ENCODE data around the gene GDE1.

Gene GDE1

DNA sequence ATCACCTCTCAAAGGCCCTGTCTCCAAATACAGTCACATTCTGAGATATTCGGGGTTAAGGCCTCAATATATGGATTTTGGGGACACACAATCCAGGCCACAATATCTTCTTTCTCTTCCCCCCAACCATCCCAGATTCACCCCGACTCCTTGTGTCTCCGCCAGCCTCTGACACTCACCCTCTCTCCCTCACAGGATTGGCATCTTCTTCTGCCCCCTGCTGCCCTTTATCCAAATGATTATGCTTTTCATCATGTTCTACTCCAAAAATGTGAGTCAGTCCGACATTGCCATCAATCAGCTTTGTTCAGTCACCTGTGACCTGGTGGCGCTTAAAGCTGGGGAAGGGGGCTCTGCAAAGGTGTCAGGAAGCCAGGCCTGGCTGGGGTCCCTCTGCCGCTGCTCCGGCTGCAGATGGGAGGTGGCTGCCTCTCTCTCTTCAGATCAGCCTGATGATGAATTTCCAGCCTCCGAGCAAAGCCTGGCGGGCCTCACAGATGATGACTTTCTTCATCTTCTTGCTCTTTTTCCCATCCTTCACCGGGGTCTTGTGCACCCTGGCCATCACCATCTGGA, 35.1 kb downstream of the GDE1 start:
- no peak for DNase-seq (ENCODE audit: low read depth, low spot score)

DNA sequence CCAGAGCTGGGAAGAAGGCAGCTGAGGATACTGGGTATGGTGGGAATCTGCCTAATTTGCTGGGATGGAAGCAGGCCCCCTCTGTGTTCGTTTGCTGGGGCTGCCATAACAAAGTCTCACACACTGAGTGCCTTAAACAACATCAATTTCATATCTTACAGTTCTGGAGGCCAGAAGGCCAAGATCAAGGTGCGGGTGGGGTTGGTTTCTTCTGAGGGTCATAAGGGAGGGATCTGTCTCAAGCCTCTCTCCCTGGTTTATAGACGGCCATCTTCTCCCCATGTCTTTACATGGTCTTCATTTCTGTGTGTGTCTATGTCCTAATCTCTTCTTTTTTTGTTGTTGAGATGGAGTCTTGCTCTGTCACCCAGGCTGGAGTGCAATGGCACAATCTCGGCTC, 35.8 kb downstream of the GDE1 start:
- DNase-seq (ENCODE audit: low read depth, low spot score), result no peak

DNA sequence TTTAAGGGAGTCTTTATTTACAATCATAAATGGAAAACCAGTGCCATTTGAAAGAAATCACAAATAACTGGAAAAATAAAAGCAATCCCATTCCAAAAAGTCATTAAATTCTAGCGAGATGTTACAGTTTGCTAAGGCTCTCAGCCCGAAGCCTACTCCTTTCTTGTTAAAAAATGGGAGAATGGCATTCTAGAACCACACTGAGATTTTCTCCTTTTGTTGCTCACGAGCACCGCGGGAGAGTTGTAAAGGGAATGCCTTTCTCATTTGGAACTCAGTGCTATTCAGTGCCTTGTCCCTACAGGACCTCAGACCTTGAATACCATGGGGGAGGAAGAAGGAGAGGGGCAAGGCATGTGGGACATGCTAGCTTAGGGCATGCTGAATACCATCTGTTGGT, 36.3 kb downstream of the GDE1 start:
- DNase-seq (ENCODE audit: low read depth, low spot score), result no peak

DNA sequence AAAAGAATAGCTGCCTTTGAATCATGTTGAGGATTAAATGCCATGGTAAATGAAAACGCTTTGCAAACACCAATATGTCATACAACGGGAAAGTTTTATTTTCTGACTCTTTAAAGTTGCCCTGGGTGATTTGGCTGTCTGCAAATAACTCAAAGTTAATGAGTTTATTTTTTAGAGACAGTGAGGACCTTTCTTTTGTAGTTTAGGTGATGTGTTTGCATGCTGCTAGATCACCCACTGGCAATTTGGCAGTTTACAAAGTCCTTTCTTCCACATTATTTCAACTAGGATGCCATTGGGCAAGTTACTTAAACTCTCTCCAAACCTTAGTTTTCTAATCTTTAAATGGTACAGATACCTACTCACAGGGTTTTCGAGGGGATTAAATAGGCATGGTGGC, 37.8 kb downstream of the GDE1 start:
- no peak for DNase-seq (ENCODE audit: low read depth, low spot score)

DNA sequence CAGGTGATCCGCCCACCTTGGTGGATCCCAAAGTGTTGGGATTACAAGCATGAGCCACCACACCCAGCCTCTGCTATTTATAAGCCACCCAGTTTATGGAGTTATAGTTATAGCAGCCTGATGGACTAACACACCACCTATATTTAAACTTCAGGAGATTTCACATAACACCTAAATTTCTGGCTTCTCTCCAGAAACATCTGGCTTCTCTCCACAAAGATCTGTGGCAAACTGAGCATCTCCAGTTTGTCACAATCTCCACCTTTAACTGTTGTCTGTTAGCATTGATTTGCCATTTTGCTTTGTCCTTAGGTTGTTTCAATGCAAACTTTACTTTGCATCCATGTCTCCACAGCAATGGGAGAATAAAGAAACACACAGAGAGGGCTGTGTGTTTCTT, 39.6 kb downstream of the GDE1 start:
- DNase-seq (ENCODE audit: low read depth, low spot score), result no peak

DNA sequence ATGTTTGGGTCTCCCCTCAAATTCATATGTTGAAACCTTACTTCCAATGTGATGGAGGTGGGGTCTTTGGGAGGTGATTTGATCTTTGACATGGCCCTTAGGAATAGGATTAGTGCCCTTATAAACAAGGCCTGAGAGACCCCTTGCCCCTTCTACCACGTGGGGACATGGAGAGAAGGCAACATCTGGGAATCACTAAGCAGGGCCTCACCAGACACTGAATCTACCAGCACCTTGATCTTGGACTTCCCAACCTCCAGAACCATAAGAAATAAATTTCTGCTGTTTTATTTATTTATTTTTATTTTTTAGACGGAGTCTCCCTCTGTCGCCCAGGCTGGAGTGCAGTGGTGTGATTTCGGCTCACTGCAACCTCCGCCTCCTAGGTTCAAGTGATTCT, 40.1 kb downstream of the GDE1 start:
- DNase-seq (ENCODE audit: low read depth, low spot score), result no peak

DNA sequence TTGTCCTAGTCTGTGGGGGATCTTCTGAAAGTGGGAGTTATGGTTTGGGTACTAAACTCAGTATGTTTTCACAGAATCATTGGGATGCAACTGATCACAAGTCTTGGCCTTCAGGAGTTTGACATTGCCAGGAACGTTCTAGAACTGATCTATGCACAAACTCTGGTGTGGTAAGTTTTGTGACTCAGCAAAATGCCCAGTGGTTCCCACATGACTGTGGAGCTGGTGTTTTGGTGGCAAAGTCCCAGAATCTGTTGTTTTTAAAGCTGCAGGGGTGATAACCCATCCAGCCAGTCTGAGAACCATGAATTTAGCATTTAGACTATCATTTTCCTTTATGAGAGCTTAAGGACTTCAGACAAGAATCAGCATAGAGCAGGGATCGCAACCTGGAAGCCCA, 40.6 kb downstream of the GDE1 start:
- no peak for DNase-seq (ENCODE audit: low read depth, low spot score)

DNA sequence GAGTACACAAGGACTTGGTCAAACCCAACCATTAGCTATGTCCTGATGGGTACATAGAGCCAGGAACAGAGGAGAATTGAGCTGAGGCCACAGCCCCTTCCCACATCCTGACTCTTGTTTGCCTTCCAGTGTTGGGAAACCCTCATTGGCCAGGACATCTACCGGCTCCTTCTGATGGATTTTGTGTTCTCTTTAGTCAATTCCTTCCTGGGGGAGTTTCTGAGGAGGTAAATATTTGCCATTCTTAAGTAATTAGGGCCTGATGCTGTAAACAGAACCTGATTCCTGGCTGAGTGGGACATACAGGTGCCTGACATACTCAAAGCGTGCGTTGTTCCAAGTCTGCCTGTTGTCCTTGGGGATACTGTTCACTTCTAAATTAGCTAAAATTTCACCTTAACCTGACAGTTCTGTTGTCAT, 42.6 kb downstream of the GDE1 start:
- peak; percentile 66 for DNase-seq (ENCODE audit: low read depth, low spot score)

DNA sequence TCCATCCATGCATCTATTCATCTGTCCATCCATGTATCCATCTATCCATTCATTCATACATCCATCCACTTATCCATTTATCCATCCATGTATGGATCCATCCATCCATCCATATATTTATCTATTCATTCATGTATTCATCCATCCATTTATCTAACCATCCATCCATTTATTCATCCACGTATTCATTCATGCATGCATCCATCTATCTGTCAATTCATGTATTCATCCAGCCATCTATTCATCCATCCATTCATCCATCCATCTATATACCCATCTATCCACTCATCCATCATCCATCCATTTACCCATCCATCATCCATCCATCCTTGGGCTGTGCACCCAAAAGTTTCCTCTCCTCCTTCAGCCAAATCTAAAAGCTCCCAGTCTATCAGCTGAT, 43.4 kb downstream of the GDE1 start:
- no peak for DNase-seq (ENCODE audit: low read depth, low spot score)

DNA sequence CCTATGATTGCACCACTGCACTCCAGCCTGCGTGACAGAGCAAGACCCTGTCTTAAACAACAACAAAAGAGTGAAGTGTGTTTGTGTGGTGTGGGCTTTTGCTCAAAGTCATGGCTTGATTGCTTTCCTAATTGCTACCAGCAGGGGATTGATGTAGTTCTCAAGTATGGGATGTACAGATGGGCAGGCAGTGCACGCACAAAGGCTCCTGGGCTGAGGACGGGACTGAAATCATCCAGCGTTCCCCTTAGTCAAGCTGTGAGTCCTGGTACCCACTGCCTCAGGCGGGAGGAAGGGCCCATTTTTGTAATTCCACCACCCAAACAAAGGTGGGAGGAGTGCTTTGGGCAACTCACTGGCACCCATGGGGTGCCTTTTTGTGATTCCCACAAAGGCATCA, 47.3 kb downstream of the GDE1 start:
- DNase-seq (ENCODE audit: low read depth, low spot score), result peak; percentile 54

DNA sequence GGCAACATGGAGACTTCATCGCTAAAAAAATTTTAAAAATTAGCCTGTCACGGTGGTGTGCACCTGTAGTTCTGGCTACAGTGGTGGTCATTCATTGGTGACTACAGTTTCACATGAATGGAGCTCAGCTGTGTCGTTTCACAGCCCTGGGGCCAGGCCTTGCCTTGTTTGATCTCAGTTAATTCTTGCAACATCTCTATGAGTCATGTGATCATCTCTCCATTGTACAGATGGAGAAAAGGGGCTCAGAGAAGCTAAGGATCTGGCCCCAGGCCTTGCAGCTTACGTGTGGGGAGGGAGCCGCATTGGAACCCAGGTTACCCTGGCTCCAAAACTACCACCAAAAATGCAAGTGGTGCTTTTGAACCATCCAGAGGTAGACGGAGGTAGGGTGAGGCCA, 49.4 kb downstream of the GDE1 start:
- no peak for DNase-seq (ENCODE audit: low read depth, low spot score)

DNA sequence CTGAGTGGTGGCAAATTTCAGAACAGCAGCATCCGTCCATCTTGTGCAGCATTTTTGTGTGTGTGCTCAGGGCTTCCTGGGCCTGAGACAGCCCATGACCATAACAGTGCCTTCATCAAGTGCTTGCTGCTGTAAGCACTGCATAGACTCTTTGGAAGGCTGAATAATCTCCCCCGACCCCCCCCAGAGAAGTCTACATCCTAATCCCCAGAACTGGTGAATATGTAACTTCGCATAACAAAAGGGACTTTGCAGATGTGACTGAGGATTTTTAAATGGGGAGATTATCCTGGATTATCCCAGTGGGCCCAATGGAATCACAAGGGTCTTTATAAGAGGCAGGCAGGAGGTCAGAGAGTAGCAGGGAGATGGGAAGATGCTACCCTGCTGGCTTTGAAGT, 53.6 kb downstream of the GDE1 start:
- no peak for DNase-seq (ENCODE audit: low read depth, low spot score)

DNA sequence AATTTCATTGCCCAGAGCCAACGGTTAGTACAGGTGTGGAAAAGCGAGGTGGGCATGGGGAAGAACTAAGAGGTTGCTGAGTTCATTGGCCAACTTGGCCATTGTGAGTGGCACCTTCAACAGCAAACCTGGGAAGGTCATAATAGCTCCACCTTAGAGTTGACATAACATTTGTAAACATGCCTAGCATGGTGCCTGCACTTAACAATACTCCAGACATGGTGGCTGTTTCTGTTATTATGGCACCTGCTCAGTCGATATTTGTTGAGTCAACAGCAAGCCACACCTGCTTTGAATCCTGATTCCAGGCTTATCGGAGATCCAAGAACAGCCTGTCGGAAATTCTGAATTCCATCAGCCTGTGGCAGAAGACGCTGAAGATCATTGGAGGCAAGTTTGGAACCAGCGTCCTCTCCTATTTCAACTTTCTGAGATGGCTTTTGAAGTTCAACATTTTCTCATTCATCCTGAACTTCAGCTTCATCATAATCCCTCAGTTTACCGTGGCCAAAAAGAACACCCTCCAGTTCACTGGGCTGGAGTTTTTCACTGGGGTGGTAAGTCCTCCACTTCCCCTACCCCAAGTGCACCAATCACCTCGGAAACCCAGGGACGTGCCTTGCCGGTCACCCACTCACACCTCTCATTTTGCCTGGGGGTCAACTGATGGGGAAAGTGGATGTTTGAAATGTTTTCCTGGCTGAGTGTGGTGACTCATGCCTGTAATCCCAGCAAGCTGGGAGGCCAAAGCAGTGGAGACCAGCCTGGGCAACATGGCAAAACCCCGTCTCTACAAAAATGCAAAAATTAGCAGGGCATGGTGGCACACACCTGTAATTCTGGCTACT, 58.2 kb downstream of the GDE1 start:
- DNase-seq (ENCODE audit: low read depth, low spot score), result peak; percentile 53

DNA sequence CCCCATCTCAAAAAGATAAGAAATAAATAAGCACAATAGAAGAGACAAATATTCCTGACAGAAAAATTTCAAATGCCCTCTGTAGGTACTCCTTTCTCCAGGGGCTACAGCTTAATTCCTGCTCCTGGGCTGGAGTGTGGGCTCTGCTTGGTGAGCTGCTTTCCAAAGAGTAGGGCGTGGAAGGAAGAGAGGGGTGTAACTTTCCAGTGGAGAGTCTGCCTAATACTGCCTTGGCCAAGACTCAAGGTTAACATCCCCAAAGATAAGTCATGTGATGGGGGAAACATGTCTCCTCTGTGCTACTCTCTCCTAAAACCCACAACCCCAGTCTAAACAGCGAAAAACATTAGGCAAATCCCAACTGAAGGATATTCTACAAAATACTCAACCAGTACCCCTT, 61.5 kb downstream of the GDE1 start:
- DNase-seq (ENCODE audit: low read depth, low spot score), result no peak

DNA sequence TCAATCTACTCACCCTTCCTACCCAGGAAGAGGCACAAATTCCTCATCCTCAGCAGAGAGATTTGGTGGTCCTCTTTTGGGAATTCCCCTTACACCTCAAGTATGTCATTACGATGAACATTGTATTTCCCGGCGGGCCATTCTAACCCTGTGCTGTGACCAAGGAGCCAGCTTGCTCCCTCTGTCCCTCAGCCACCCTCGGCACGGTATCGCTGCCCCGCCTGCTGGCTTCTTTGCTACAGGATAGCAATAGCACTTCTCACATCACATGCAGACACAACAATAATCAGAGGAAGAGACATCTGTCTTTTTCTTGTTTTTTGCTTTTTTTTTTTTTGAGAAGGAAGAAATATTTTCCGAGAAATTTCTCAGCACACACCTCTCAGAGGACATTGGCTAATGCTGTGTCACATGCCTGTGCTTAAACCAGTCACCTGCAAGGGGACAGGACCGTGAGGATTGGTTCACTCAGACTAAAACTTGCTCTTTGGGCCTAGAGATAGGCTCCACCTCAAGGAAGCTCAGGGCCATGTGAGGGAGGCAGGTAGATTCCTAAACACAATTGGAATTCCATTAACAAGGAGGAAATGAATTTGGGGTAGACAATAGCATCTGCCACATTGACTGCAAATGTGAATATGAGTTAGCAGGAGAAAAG, 63.0 kb downstream of the GDE1 start:
- DNase-seq (ENCODE audit: low read depth, low spot score), result no peak
